ENCODE data around the gene OVCA2.
A peak's percentile ranks its signal among the peaks of the same experiment; 100 is the strongest.

Gene OVCA2

DNA sequence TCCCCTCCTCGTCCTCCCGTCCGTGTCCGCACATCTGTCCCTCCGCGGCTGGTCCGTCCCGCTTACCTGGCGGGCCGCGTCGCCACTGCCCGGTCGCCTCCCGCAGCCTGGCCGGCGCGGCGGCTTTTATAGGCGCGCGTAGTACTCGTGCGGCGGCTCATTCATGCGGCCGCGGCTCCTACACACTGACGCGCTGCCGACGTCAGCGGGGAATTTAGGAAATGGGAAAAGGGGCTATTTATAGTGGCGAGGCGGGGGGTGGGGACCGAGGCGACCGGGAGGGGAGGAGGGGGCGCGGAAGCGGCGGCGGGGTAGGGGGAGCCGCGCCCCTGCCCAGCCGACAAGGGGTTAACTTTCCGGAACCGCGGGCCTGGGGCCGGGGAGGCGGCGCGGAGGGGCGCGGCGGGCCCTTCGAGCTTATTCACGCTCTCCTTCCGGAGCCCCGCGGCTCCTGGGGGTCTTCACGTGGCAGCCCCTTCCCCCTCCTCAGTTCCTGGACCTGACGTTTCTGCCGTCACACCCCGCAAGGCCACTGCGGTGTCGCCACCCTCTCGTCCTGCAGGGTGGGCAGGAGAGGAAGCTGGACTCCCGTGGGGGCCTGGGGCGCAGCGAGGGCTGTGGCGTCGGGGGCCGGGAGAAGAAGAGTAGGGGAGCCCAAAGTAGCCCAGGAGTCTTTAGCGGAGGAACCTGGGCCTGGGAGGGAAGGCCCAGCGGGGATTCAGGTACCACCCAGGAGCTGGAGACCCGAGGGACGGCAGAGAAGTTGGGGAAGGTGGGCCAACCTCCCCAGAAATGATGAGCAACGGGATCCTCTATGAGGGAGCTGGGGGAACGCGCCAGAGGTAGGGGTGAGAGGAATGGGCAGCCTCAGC lies 9.5 kb downstream of the OVCA2 start:
- Mint-ChIP-seq H3K4me1 (ENCODE audit: low read depth) (peaks cover 39% of the 10 kb centered on the region), H3K4me3 (peak overlapping the region; percentile 29), H3K9me3 (no peaks in the 10 kb centered on the region), H3K36me3 (ENCODE audit: low read depth) (no peaks in the 10 kb centered on the region), H3K27ac (peak overlapping the region; percentile 21), H3K27me3 (peaks cover 12% of the 10 kb centered on the region)

DNA sequence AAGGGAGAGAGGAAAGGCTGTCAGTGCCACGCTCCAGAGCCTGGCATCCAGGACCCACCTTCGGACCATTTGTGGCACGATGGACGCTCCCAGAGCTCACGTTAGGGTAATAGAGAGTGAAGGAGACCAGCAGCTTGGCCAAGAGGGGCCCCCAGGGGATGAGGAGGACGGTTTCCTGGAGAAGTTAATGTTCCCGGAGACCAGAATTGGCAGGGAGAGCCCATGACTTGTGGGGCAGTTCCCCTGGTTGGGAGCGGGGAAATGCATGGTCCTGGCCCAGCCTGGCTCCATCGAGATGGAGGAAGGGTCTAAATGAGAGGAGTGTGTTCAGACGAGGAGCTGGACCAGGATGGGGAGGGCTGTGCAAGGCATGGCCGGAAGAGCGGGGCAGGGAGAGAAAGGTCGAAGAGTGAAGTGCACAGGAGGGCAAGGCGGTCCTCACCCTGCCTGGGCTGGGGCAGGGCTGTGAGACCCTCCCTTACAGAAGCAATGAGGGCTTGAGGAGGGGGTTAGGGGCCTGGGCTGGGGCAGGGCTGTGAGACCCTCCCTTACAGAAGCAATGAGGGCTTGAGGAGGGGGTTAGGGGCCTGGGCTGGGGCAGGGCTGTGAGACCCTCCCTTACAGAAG lies 10.2 kb downstream of the OVCA2 start:
- H3K27ac Mint-ChIP-seq = peak overlapping the region; percentile 21
- no peaks in the 10 kb centered on the region for H3K36me3 Mint-ChIP-seq (ENCODE audit: low read depth)
- H3K9me3 Mint-ChIP-seq = no peaks in the 10 kb centered on the region
- peak overlapping the region; percentile 29 for H3K4me3 Mint-ChIP-seq
- peaks cover 43% of the 10 kb centered on the region for H3K4me1 Mint-ChIP-seq (ENCODE audit: low read depth)
- H3K27me3 Mint-ChIP-seq = peaks cover 12% of the 10 kb centered on the region

DNA sequence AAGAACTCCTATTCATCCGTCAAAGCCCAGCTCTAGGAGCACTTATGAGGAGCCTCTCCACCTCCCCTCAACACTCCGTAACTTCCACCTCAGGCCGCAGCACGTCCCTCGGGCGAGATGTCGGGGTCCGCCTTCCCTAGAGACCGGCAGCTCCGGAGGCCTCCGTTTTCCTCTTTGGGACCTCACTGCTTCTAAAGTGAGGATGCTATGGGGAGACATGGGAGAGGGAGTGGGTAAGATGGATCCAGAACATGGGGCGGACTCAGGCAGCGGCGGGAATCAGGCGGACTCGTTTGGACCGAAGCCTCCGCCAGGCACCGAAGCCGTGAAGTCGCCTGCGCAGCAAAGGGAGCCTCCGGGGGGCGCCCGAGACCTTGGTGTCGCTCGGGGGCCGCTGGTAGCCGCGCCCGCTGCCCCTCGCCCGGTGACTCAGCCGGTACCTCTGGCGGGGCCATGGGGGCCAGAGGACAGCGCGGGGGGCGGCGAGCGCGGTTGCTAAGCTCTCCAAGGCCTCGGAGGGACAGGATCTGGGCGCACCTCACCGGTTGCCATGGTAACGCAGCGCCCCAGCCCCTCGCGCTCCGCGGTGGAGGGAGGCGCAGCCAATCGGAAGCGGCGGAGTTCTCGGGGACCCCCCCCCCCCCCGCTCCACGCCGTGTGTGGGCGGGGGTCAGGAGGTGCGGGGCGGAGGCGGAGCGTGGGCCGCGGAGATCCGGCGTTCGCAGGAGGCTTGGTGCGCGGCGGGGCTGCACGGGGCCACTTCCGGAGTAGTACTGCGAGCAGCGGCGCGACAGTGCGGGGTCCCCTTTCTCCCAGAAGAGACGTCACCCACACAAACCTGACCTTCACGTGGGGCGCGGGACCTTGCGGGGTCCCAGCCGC lies 11.8 kb downstream of the OVCA2 start:
- H3K4me1 Mint-ChIP-seq (ENCODE audit: low read depth) = peaks cover 44% of the 10 kb centered on the region
- H3K27ac Mint-ChIP-seq = no peak overlapping the region
- peak overlapping the region; percentile 66 for H3K4me3 Mint-ChIP-seq
- H3K27me3 Mint-ChIP-seq = peaks cover 12% of the 10 kb centered on the region
- no peaks in the 10 kb centered on the region for H3K36me3 Mint-ChIP-seq (ENCODE audit: low read depth)
- H3K9me3 Mint-ChIP-seq = no peaks in the 10 kb centered on the region

DNA sequence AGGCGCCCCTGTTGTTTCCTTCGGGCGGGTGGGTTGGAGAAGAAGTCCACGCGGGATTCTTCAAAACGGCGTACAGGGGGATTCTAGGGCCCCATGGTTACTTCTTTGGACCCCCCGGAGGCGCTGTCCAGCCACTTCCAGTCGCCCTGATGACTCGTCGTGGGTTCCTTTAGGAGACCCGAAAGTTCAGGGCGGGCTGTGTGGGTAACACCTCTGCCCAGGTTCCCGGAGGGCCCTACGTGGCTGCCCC lies 12.4 kb downstream of the OVCA2 start:
- H3K27me3 Mint-ChIP-seq = peaks cover 12% of the 10 kb centered on the region
- H3K4me3 Mint-ChIP-seq = peak overlapping the region; percentile 66
- no peaks in the 10 kb centered on the region for H3K9me3 Mint-ChIP-seq
- H3K27ac Mint-ChIP-seq = peak overlapping the region; percentile 36
- H3K4me1 Mint-ChIP-seq (ENCODE audit: low read depth) = peaks cover 39% of the 10 kb centered on the region
- no peaks in the 10 kb centered on the region for H3K36me3 Mint-ChIP-seq (ENCODE audit: low read depth)

DNA sequence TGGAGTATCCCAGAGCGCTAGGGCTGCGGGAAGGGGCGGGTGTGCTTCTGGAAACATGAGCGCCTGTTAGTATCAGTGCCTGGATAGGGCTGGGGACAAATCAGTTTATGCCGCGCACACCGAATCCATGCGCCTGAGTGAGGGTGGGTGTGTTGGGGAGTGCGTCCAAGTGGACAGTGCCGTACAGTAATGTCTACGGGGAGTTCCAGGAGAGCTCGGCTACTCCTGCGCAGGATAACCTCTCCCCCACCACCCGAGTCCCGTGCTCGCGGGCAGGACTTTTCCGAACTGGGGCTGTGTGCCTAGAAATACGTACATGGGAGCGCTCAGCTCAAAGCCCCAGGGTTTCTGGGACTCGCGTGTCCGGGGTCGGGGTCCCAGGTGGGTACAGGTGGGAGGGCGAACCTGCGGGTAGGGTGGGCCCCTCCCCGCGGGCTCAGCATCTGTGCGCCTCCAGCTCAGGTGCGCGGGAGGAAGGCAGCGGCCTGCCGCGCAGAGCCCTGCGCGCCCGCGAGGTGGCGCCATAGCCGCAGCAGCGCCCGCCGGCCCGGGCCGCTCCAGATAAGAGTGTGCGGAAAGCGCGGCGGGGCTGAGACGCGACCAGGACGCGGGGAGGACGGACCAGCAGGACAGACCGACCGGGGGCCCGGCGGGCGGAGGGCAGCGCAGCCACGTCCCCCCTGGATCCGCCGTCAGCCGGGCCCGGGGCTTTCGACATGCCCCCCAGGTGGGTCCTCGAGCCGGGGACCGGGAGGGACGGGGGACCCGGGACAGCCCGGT lies 12.9 kb downstream of the OVCA2 start, which contains the start of gene HIC1:
HIC1 (plus strand) TSS at position 592 of the 780 bp plus-strand sequence. CDS start 1,588 bp downstream, outside the sequence.
- Mint-ChIP-seq H3K27me3 (peaks cover 12% of the 10 kb centered on the region), H3K9me3 (no peaks in the 10 kb centered on the region), H3K36me3 (ENCODE audit: low read depth) (peaks cover 4% of the 10 kb centered on the region), H3K4me1 (ENCODE audit: low read depth) (peaks cover 40% of the 10 kb centered on the region), H3K4me3 (peak within 1 kb of the TSS; percentile 66), H3K27ac (peak within 1 kb of the TSS; percentile 36)

DNA sequence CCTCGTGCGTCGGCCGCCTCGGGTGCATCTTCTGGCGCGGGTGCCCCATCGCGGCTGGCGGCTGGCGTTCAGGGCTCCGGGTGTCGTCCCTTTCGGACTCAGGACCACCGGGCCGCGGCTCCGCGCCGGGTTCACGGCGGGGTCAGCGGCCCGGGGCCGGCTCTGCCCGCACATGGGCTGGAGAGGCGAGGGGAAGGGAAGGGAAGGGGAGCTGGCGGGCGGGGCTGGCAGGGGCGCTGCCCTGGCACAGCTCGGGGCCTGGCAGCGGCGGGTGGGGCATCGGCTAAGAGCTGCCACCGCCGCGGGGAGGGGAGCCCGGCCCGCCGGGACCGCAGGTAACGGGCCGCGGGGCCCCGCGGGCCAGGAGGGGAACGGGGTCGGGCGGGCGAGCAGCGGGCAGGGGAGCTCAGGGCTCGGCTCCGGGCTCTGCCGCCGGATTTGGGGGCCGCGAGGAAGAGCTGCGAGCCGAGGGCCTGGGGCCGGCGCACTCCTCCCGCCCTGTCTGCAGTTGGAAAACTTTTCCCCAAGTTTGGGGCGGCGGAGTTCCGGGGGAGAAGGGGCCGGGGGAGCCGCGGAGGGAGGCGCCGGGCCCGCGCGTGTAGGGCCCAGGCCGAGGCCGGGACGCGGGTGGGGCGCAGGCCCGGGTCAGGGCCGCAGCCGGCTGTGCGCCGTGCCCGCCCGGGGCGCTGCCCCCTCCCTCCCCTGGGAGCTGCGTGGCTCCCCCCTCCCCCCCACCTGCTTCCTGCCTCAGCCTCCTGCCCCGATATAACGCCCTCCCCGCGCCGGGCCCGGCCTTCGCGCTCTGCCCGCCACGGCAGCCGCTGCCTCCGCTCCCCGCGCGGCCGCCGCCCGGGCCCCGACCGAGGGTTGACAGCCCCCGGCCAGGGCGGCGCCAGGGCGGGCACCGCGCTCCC lies 13.7 kb downstream of the OVCA2 start:
- H3K4me3 Mint-ChIP-seq = peak overlapping the region; percentile 72
- H3K27me3 Mint-ChIP-seq = peaks cover 12% of the 10 kb centered on the region
- H3K27ac Mint-ChIP-seq = no peak overlapping the region
- peaks cover 44% of the 10 kb centered on the region for H3K4me1 Mint-ChIP-seq (ENCODE audit: low read depth)
- no peaks in the 10 kb centered on the region for H3K9me3 Mint-ChIP-seq
- peaks cover 12% of the 10 kb centered on the region for H3K36me3 Mint-ChIP-seq (ENCODE audit: low read depth)

DNA sequence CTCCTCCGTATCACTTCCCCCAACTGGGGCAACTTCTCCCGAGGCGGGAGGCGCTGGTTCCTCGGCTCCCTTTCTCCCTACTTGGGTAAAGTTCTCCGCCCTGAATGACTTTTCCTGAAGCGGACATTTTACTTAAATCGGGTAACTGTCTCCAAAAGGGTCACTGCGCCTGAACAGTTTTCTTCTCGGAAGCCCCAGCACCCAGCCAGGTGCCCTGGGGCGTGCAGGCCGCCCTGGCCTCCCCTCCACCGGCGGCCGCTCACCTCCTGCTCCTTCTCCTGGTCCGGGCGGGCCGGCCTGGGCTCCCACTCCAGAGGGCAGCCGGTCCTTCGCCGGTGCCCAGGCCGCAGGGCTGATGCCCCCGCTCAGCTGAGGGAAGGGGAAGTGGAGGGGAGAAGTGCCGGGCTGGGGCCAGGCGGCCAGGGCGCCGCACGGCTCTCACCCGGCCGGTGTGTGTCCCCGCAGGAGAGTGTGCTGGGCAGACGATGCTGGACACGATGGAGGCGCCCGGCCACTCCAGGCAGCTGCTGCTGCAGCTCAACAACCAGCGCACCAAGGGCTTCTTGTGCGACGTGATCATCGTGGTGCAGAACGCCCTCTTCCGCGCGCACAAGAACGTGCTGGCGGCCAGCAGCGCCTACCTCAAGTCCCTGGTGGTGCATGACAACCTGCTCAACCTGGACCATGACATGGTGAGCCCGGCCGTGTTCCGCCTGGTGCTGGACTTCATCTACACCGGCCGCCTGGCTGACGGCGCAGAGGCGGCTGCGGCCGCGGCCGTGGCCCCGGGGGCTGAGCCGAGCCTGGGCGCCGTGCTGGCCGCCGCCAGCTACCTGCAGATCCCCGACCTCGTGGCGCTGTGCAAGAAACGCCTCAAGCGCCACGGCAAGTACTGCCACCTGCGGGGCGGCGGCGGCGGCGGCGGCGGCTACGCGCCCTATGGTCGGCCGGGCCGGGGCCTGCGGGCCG lies 14.7 kb downstream of the OVCA2 start:
- H3K27ac Mint-ChIP-seq = peak overlapping the region; percentile 49
- peaks cover 17% of the 10 kb centered on the region for H3K36me3 Mint-ChIP-seq (ENCODE audit: low read depth)
- H3K4me3 Mint-ChIP-seq = peak overlapping the region; percentile 72
- H3K4me1 Mint-ChIP-seq (ENCODE audit: low read depth) = peaks cover 44% of the 10 kb centered on the region
- peaks cover 12% of the 10 kb centered on the region for H3K27me3 Mint-ChIP-seq
- H3K9me3 Mint-ChIP-seq = no peaks in the 10 kb centered on the region

DNA sequence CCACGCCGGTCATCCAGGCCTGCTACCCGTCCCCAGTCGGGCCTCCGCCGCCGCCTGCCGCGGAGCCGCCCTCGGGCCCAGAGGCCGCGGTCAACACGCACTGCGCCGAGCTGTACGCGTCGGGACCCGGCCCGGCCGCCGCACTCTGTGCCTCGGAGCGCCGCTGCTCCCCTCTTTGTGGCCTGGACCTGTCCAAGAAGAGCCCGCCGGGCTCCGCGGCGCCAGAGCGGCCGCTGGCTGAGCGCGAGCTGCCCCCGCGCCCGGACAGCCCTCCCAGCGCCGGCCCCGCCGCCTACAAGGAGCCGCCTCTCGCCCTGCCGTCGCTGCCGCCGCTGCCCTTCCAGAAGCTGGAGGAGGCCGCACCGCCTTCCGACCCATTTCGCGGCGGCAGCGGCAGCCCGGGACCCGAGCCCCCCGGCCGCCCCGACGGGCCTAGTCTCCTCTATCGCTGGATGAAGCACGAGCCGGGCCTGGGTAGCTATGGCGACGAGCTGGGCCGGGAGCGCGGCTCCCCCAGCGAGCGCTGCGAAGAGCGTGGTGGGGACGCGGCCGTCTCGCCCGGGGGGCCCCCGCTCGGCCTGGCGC lies 15.4 kb downstream of the OVCA2 start:
- Mint-ChIP-seq H3K36me3 (ENCODE audit: low read depth) (peaks cover 20% of the 10 kb centered on the region), H3K4me1 (ENCODE audit: low read depth) (peaks cover 37% of the 10 kb centered on the region), H3K27ac (no peak overlapping the region), H3K4me3 (no peak overlapping the region), H3K27me3 (peaks cover 11% of the 10 kb centered on the region), H3K9me3 (no peaks in the 10 kb centered on the region)

DNA sequence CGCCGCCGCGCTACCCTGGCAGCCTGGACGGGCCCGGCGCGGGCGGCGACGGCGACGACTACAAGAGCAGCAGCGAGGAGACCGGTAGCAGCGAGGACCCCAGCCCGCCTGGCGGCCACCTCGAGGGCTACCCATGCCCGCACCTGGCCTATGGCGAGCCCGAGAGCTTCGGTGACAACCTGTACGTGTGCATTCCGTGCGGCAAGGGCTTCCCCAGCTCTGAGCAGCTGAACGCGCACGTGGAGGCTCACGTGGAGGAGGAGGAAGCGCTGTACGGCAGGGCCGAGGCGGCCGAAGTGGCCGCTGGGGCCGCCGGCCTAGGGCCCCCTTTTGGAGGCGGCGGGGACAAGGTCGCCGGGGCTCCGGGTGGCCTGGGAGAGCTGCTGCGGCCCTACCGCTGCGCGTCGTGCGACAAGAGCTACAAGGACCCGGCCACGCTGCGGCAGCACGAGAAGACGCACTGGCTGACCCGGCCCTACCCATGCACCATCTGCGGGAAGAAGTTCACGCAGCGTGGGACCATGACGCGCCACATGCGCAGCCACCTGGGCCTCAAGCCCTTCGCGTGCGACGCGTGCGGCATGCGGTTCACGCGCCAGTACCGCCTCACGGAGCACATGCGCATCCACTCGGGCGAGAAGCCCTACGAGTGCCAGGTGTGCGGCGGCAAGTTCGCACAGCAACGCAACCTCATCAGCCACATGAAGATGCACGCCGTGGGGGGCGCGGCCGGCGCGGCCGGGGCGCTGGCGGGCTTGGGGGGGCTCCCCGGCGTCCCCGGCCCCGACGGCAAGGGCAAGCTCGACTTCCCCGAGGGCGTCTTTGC lies 16.2 kb downstream of the OVCA2 start:
- H3K27me3 Mint-ChIP-seq = peaks cover 12% of the 10 kb centered on the region
- H3K36me3 Mint-ChIP-seq (ENCODE audit: low read depth) = peaks cover 25% of the 10 kb centered on the region
- H3K27ac Mint-ChIP-seq = no peak overlapping the region
- peak overlapping the region; percentile 20 for H3K4me3 Mint-ChIP-seq
- peaks cover 36% of the 10 kb centered on the region for H3K4me1 Mint-ChIP-seq (ENCODE audit: low read depth)
- no peaks in the 10 kb centered on the region for H3K9me3 Mint-ChIP-seq

DNA sequence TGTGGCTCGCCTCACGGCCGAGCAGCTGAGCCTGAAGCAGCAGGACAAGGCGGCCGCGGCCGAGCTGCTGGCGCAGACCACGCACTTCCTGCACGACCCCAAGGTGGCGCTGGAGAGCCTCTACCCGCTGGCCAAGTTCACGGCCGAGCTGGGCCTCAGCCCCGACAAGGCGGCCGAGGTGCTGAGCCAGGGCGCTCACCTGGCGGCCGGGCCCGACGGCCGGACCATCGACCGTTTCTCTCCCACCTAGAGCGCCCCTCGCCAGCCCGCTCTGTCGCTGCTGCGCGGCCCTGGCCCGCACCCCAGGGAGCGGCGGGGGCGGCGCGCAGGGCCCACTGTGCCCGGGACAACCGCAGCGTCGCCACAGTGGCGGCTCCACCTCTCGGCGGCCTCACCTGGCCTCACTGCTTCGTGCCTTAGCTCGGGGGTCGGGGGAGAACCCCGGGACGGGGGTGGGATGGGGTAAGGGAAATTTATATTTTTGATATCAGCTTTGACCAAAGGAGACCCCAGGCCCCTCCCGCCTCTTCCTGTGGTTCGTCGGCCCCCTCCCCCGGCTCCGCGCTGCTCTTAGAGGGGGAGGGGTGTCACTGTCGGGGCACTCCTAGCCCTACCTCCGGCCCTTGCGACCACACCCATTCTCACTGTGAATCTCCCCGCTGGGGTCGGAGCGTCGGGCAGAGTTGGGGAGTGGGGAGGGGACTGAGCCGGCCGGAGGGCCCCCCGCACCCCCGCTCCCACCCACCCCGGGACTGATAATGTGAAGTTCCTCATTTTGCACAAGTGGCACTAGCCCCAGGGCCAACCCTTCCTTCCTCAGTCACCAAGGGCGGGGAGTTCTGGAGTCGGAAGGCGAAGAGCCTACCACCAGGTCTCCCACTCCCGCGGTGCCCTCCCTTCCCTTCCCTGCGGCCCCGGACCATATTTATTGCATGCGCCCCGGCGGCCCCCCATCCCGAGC lies 17.0 kb downstream of the OVCA2 start:
- peaks cover 29% of the 10 kb centered on the region for H3K4me1 Mint-ChIP-seq (ENCODE audit: low read depth)
- H3K27me3 Mint-ChIP-seq = peaks cover 9% of the 10 kb centered on the region
- H3K9me3 Mint-ChIP-seq = no peaks in the 10 kb centered on the region
- no peak overlapping the region for H3K27ac Mint-ChIP-seq
- peaks cover 31% of the 10 kb centered on the region for H3K36me3 Mint-ChIP-seq (ENCODE audit: low read depth)
- peak overlapping the region; percentile 33 for H3K4me3 Mint-ChIP-seq
